EL (cell line): ENCODE measurements around the gene FZD10.

ENCODE experiments used
- DNase-seq: peaks from one replicate; pipeline ENCODE4 v3.0.0-alpha.2; 2016

The FZD10 gene

GRCh38 chr12:130155416-130156073 is 6.7 kb upstream of the FZD10 start:
- no peak for DNase-seq

GRCh38 chr12:130156652-130157275 is 5.5 kb upstream of the FZD10 start:
- no peak for DNase-seq

DNA sequence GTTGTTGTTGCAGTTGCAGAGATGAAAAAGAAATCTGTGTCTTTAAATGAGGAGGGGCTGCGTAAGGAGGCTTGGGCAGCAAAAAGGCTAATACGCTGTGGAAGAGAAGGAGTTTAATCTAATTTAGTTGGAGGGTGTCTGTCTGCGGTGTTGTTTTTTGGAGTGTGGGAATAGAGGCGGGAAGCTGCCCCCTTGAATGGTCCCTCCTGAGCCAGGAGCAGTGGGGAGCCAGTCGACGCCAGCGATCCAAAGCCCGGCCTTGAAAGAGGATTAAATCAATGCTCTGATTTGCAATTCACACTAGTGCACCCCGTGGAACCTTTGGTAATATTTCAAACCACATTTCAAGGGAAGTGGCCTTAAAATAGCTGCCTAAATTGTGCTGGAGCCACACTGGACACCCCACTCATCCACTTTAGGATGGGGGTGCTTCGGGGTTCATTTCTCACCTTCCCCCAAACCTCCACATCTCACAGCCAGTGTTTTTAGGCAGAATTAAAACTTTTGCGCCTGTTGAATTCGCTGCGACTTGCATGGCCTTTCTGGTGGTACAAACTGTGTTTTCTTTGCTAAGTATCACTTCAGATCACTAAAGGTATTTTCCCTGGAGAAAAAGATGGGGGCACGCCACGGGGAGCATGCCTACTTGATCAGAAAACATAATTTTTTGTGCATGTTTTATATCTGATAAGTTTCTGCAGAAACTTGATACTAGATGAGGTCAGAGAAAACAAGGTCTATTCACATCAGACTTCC is 4.1 kb upstream of the FZD10 start:
- no peak for DNase-seq

DNA sequence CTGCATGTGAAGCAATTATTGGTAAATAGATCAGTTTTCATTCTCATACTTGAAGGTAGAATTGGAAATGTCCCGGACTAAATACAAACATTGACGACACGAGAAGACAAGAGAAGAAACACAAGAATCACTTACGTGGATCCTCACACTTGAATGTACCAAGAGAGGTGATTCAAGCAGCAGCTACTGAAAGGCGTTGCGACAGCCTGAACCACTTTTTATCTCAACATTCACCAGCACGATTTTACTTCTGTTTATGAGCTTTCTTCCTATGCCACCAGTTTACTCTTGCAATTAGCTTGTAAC is 3.6 kb upstream of the FZD10 start:
- DNase-seq = no peak

GRCh38 chr12:130160306-130160705 is 2.0 kb upstream of the FZD10 start:
- DNase-seq = no peak

DNA sequence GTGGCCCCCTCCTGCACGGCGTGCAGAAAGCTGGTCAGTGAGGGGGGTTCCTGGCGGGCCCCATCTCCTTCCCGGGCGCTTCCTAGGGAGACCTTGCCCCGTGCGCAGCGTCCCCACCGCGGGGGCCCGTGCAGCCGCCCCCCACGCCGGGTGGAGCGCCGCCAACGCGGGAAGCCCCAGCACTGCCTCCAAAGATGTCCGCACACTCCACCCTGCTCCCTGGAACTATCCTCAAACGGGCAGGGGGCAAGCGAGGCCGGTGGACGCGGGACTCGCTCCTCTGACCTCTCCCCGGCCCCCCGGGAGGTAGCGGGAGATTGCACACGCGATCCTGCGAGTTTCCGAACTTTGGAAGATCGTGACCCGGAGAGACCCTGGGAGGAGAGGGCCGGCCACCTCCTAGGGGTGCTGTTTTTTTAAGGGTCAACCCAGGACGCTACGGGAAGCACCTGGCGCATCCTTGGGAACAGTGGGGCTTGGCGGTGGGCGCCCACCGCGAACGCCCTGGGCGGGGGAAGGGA is 1.5 kb upstream of the FZD10 start:
- DNase-seq = no peak

DNA sequence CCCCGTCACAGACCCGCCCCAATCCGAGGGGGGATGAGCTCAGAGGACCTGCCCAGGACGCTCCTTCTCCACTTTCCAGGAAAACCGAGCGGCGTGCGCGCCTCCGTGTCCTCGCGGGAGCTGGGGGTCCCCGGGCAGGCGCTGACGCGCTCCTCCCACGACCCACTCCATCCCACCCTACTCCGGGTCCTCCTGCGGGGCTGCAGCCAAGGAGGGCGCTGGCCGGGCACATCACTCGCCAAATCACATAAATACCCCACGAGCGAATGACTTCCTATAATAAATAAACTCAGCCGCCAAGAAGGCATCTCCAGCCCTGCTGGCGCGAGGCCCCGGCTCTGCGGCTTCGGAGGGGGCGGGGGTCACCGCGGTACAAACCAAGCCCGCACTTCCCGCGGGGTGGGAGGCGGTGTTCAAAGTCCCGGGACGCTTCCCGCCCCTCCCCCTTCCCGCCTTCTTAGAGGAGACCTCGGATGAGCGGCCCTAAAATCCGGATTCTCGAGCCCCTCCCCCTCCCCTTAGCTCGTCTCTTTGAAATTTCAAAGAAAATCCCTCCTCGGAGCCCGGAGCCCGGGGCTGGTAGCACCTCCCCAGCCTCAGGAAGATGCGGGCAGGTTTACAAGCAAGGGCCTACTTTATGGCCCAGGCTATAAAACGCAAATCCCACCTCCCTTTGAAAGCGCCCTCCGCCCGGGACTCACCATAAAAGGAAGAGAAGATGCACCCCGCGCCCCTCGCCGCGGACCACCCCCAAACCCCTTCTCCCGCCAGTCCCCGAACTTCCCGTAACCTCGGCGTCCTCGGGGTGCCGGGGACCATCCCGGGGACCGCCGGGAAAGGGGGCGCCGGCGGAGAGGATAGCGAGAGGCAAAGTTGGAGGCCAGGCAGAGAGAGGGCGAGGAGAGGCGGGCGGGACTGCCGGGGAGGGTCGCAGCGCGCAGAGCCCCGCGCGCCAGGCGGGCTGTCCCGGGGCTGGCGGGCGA is 712 bp upstream of the FZD10 start:
- DNase-seq = no peak

DNA sequence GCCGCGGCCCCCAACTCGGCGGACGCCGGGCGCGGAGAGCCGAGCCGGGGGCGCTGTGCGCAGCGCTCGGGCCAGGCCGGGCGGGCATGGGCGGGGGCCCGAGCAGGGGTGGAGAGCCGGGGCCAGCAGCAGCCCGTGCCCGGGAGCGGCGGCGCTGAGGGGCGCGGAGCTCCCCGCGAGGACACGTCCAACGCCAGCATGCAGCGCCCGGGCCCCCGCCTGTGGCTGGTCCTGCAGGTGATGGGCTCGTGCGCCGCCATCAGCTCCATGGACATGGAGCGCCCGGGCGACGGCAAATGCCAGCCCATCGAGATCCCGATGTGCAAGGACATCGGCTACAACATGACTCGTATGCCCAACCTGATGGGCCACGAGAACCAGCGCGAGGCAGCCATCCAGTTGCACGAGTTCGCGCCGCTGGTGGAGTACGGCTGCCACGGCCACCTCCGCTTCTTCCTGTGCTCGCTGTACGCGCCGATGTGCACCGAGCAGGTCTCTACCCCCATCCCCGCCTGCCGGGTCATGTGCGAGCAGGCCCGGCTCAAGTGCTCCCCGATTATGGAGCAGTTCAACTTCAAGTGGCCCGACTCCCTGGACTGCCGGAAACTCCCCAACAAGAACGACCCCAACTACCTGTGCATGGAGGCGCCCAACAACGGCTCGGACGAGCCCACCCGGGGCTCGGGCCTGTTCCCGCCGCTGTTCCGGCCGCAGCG is 639 bp downstream of the FZD10 start:
- no peak for DNase-seq

GRCh38 chr12:130163461-130164215 is 1.4 kb downstream of the FZD10 start:
- DNase-seq = no peak

GRCh38 chr12:130164216-130164542 is 1.9 kb downstream of the FZD10 start:
- DNase-seq = no peak

DNA sequence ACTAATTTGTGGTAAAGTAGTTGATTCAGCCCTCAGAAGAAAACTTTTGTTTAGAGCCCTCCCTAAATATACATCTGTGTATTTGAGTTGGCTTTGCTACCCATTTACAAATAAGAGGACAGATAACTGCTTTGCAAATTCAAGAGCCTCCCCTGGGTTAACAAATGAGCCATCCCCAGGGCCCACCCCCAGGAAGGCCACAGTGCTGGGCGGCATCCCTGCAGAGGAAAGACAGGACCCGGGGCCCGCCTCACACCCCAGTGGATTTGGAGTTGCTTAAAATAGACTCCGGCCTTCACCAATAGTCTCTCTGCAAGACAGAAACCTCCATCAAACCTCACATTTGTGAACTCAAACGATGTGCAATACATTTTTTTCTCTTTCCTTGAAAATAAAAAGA is 2.7 kb downstream of the FZD10 start:
- DNase-seq = no peak

- DNase-seq = no peak
Measured at GRCh38 chr12:130166306-130166705, 4.0 kb downstream of the FZD10 start.

DNA sequence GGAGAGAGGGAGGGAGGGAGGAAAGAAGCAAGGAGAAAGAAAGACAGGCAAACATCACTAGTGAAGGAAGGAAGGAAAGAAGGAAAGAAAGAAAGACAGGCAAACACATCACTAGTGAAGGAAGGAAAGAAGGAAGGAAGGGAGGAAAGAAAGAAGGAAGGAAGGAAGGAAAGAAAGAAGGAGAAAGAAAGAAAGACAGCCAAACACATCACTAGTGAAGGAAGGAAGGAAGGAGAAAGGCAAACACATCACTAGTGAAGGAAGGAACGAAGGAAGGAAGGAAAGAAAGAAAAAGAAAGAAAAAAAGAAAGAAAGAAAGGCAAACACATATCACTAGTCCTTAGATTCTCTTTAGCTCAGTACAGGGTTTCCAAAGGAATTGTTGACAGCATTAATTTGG is 5.3 kb downstream of the FZD10 start:
- DNase-seq = no peak

- DNase-seq = no peak
Measured at GRCh38 chr12:130169256-130169655, 7.0 kb downstream of the FZD10 start.

DNA sequence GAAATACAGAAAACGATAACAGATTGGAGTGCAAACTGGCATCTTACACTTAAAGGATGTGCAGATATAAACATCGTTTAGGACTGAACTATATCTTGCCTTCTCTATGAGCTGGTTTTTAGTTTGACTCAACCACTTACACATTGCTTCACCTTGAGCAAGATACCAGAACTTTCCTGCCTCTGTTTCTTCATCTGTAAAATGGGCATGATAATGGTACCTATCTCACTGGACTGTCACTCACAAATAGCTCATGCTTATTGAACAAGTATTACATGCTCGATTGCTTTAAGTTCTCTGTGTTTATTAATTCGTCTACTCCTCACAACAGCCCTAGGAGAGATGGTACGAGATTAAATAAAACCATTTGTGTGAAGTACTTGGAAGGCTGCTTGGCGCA is 7.7 kb downstream of the FZD10 start:
- no peak for DNase-seq

- DNase-seq = no peak
Measured at GRCh38 chr12:130170611-130171010, 8.3 kb downstream of the FZD10 start.

DNA sequence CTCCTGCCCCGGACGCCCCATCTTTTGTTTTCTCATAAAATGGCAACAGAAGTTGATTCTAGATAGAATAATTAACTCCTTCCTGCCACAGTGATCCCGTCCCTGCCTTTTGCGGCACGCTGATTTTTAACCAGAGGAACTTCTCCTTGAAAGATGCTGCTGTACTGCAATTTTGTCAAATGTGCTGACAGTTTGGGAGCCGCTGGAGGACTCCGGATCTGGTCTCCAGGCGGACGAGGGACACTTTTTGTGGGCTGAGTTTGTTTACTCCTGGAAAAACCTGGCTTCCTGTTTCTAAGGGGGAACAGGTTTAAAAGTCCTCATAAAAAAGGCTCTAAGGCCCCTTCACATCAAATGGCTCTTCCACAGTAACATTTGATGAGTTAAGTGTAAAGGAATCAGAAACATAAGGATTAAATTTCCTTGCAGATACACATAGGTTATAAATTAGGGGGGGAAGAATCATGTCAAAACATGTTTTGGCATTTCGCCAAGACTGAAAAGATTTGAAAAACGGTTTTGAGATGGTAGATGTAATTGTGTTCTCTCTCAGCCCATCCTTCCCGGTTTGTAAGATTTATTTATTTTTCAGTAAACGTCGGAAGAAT is 15.5 kb downstream of the FZD10 start:
- DNase-seq = no peak

DNA sequence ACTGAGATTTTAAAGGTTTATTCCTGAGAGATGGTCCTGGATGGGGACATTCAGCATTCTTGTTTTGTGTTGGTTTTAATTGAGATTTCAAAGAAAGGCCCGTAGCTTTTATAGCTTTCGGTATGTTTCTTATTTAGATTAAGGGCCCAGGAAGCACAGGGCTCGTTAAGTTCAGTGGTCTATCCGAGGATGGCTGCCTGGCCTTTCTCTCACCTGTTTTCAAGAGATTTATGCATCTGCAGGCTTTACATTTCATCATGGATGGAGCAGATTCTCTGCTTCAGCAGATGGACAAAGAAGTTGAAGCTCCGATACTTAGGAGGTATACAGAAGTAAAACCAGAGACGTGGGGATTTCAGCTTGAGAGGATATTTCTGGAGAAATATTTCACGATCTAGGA is 16.0 kb downstream of the FZD10 start:
- DNase-seq = no peak

DNA sequence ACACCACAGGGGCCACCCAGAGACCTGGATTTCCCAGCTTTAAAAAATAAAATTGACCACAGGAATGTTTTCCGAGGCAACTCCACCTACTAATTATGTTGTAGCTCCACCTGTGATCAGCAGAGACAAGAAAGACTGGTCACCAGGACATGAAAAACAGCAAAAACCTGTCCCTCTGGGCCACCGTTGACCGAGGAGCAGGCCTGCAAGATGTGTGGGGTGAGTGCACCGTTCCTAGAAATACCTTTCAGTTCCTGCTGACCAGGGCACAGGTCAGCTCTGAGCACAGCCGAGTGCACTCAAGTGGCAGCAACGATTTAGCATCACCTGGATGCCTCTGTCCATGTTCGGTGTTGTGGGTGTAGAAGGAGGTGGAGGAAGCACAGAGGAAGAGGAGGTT is 16.9 kb downstream of the FZD10 start:
- DNase-seq = no peak

DNA sequence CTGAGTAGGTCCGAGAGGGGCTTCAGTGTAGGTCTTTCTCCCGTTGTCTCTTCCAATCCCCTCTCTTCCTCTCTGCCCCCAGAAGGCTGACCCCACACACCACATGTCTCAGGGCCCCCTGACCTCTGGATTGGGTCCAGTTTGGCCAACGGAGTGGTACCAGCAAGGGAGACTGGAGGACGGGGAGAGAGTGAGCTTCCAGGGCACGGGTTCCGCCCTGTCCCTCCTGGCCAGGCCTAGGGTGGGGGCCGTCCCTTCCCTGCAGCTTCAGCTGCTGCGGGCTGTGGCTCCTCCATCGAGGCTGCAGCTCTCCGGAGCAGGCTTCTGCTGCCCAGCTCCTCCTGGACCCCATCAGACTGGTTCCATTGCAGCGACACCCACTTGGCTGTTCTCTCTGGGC is 17.4 kb downstream of the FZD10 start:
- DNase-seq = no peak

GRCh38 chr12:130181211-130181610 is 18.9 kb downstream of the FZD10 start:
- no peak for DNase-seq
